Esophagus (tissue), 2 donors: ENCODE data around the gene CYP1A1. TPM values are rescaled to one million over a fixed set of nuclear protein-coding genes. Genes with fewer than 3 reads are reported as not detected.

Source experiments
- H3K27ac ChIP-seq, 2 donors: one replicate each; pipeline ENCODE4 v1.5.1; 2013; ENCODE audit warnings: low read depth in 2 of 2, mild to moderate bottlenecking in 2 of 2, inconsistent platforms in 1 of 2, low read length in 1 of 2, moderate library complexity in 1 of 2
- H3K27me3 ChIP-seq, 2 donors: one replicate each; pipeline ENCODE4 v1.6.1; 2013; ENCODE audit warnings: low read length in 2 of 2, control low read depth in 1 of 2, mild to moderate bottlenecking in 1 of 2; ENCODE audit not compliant: insufficient read depth in 2 of 2, control insufficient read depth in 1 of 2
- H3K36me3 ChIP-seq, 2 donors: one replicate each; pipeline ENCODE4 v1.6.1; 2013; ENCODE audit warnings: low read length in 1 of 2; ENCODE audit not compliant: control insufficient read depth in 2 of 2, insufficient read depth in 2 of 2
- H3K4me1 ChIP-seq, 2 donors: one replicate each; pipeline ENCODE4 v1.6.1; 2013; ENCODE audit warnings: low read length in 1 of 2; ENCODE audit not compliant: control insufficient read depth in 2 of 2, insufficient read depth in 2 of 2
- H3K4me3 ChIP-seq, 2 donors: one replicate each; pipeline ENCODE4 v1.5.1; 2013; ENCODE audit warnings: low read length in 2 of 2, mild to moderate bottlenecking in 2 of 2, low read depth in 1 of 2, moderate library complexity in 1 of 2
- H3K9me3 ChIP-seq, 2 donors: one replicate each; pipeline ENCODE4 v1.6.1; 2013; ENCODE audit warnings: mild to moderate bottlenecking in 2 of 2, low read depth in 1 of 2, low read length in 1 of 2, moderate library complexity in 1 of 2; ENCODE audit not compliant: control insufficient read depth in 2 of 2, insufficient read depth in 1 of 2
- WGBS, 2 donors: extraction: QIAGEN DNeasy Blood & Tissue Kit; methylation state at CpG; one replicate each; pipeline ENCODE4 v1.1.7; 2013; 5-methylcytosine and 5-hydroxymethylcytosine counted together
- polyA plus RNA-seq, 2 donors: library from polyadenylated mRNA; stranded (reverse); fragments of 200-250 nt; gene quantifications; one replicate each; pipeline ENCODE4 v1.2.3, GENCODE V29; 2013
- donor health status: healthy with polysubstance abuse.
- donor health status: Bipolar disorder and iron deficiency.

CYP1A1 gene
- polyA plus RNA-seq, 2 donors, result 0.08 to 1.9 TPM

DNA sequence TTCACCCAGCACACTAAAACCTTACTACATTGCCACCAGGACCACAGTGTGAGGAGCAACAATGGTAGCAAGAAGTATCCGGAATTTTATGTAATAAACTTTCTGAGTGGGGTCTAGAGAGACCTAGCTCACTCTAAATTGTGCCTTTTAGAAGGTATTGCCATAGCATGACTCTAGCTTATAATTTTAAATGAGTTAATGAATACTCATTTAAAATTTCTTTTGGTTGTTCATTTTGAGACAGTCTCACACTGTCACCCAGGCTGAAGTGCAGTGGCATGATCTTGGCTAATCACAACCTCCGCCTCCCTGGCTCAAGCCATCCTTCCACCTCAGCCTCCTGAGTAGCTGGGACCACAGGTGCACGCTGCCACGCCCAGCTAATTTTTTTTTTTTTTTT, 55.7 kb downstream of the CYP1A1 start:
- H3K36me3 ChIP-seq, result peaks cover 6% of the 10 kb centered on the region in 2 donors
- 93 to 97% methylated on average over 4 of the region's 4 CpGs for whole genome bisulfite sequencing, 2 donors
- H3K4me3 ChIP-seq, result no peak overlapping the region

More for the DNA sequence above, 55.7 kb downstream of the CYP1A1 start:
- no peak overlapping the region for H3K27ac ChIP-seq
- no peaks in the 10 kb centered on the region for H3K27me3 ChIP-seq
- no peaks in the 10 kb centered on the region for H3K9me3 ChIP-seq
- no peaks in the 10 kb centered on the region for H3K4me1 ChIP-seq

Other genes starting within 250 kb of the CYP1A1 start
- 1 to 10 TPM; 2.6 to 5.0 TPM for gene ARID3B, start 184.3 kb downstream of the CYP1A1 start, polyA plus RNA-seq
- gene CLK3, start 109.7 kb downstream of the CYP1A1 start, polyA plus RNA-seq, result 10 to 100 TPM; 50.7 to 78.7 TPM
- gene EDC3, start 29.5 kb downstream of the CYP1A1 start, polyA plus RNA-seq, result 10 to 100 TPM; 12.2 to 14.5 TPM
- under 1 TPM in 1 of 2 donors, not detected in 1; 0.06 TPM for gene CYP1A2, start 23.3 kb upstream of the CYP1A1 start, polyA plus RNA-seq
- gene CSK, start 56.6 kb upstream of the CYP1A1 start, polyA plus RNA-seq, result 10 to 100 TPM; 79.2 to 96.8 TPM
- under 1 TPM; 0.27 to 0.61 TPM for gene LMAN1L, start 87.3 kb upstream of the CYP1A1 start, polyA plus RNA-seq
- 1 to 10 TPM in 1 of 2 donors, under 1 TPM in 1; 0.48 to 1.2 TPM for gene CPLX3, start 101.1 kb upstream of the CYP1A1 start, polyA plus RNA-seq
- gene ULK3, start 117.6 kb upstream of the CYP1A1 start, polyA plus RNA-seq, result 100 to 1,000 TPM in 1 of 2 donors, 10 to 100 TPM in 1; 68.8 to 143 TPM
- gene SCAMP2, start 147.8 kb upstream of the CYP1A1 start, polyA plus RNA-seq, result 10 to 100 TPM; 58.9 to 62.3 TPM
- gene MPI, start 164.5 kb upstream of the CYP1A1 start, polyA plus RNA-seq, result 10 to 100 TPM; 26.5 to 27.4 TPM
- gene FAM219B, start 181.3 kb upstream of the CYP1A1 start, polyA plus RNA-seq, result 10 to 100 TPM; 46.4 to 53.0 TPM
- gene COX5A, start 212.5 kb upstream of the CYP1A1 start, polyA plus RNA-seq, result 100 to 1,000 TPM; 196 to 331 TPM
- gene RPP25, start 231.2 kb upstream of the CYP1A1 start, polyA plus RNA-seq, result 1 to 10 TPM; 2.8 to 7.4 TPM